GM18868 (cell line): ENCODE measurements around the gene SNRPA.
"Not testable (repeated sequence)": the region's sequence is repeated elsewhere in the genome, so short reads cannot be mapped to it uniquely, and the experiment has no call there.

Experiments used
- ATAC-seq: cut with Tn5 transposase; IDR thresholded peaks from one replicate; pipeline ENCODE4 v1.9.1; 2021; ENCODE audit warnings: mild to moderate bottlenecking, moderate library complexity; ENCODE audit not compliant: unreplicated experiment

The SNRPA gene

GRCh38 chr19:40800339-40800996 is 49.5 kb downstream of the SNRPA start:
- ATAC-seq = no peak

- ATAC-seq = no peak
Measured at GRCh38 chr19:40800997-40801377, 50.0 kb downstream of the SNRPA start.

GRCh38 chr19:40801426-40802299 is 50.7 kb downstream of the SNRPA start:
- no peak for ATAC-seq

- ATAC-seq = no peak
Measured at GRCh38 chr19:40802300-40803169, 51.5 kb downstream of the SNRPA start.

- no peak for ATAC-seq
Measured at GRCh38 chr19:40803170-40803856, 52.3 kb downstream of the SNRPA start.

- ATAC-seq = peak; percentile 26
Measured at GRCh38 chr19:40803857-40804782, 53.1 kb downstream of the SNRPA start.

GRCh38 chr19:40804783-40805242 is 53.8 kb downstream of the SNRPA start:
- no peak for ATAC-seq

- ATAC-seq = no peak
Measured at GRCh38 chr19:40805258-40805868, 54.4 kb downstream of the SNRPA start.

GRCh38 chr19:40806423-40807146 is 55.6 kb downstream of the SNRPA start:
- ATAC-seq = no peak

GRCh38 chr19:40807147-40808020 is 56.4 kb downstream of the SNRPA start:
- ATAC-seq = no peak

GRCh38 chr19:40808021-40808325 is 57.0 kb downstream of the SNRPA start:
- no peak for ATAC-seq

GRCh38 chr19:40808497-40808896 is 57.5 kb downstream of the SNRPA start:
- no peak for ATAC-seq

- ATAC-seq = no peak
Measured at GRCh38 chr19:40809358-40810086, 58.5 kb downstream of the SNRPA start.

- no peak for ATAC-seq
Measured at GRCh38 chr19:40810160-40810559, 59.2 kb downstream of the SNRPA start.

- not testable (repeated sequence) for ATAC-seq
Measured at GRCh38 chr19:40810649-40811408, 59.8 kb downstream of the SNRPA start.
